OCI-LY7 (cell line): ENCODE data around the gene MYEOV. TPM values are rescaled to one million over a fixed set of nuclear protein-coding genes. Genes with fewer than 3 reads are reported as not detected.

Experiments
- BruUV-seq: library from RNA; stranded (reverse); fragments of 400-500 nt; replicated peaks from 2 replicates; lab custom pipeline; 2021; lab: Mats Ljungman, UMichigan
- CTCF ChIA-PET: fragments of 300-600 bp; sonication (Branson Sonifier 250); formaldehyde crosslinking; loops from one replicate; lab custom pipeline; 2022; ENCODE audit warnings: antibody characterized with exemption; ENCODE audit not compliant: unreplicated experiment; lab: Charles Lee
- POLR2A ChIA-PET: fragments of 300-600 bp; sonication (Branson Sonifier 250); formaldehyde crosslinking; loops from one replicate; lab custom pipeline; 2022; ENCODE audit warnings: antibody characterized with exemption; lab: Charles Lee
- DNase-seq: peaks from one replicate; pipeline ENCODE4 v3.0.0-alpha.2; 2015; ENCODE audit warnings: low spot score
- H2AFZ ChIP-seq: fragments of 200-600 bp; sonication (generic), shearing (Covaris generic); 2 replicates; pipeline ENCODE4 v1.6.1; 2014; ENCODE audit warnings: mild to moderate bottlenecking, antibody characterized with exemption, low read length, moderate library complexity
- H3K27ac ChIP-seq: fragments of 200-600 bp; sonication (generic); 2 replicates; pipeline ENCODE4 v1.5.1; 2014; ENCODE audit warnings: mixed run types, low read depth, mild to moderate bottlenecking, moderate library complexity, low read length, inconsistent platforms; ENCODE audit not compliant: poor library complexity, severe bottlenecking
- H3K36me3 ChIP-seq: fragments of 200-600 bp; sonication (generic); 2 replicates; pipeline ENCODE4 v1.6.1; 2014; ENCODE audit warnings: mild to moderate bottlenecking, antibody characterized with exemption, low read length, moderate library complexity, mixed read lengths; ENCODE audit not compliant: insufficient read depth
- H3K4me1 ChIP-seq: fragments of 200-600 bp; sonication (generic); 2 replicates; pipeline ENCODE4 v1.5.1; 2014; ENCODE audit warnings: mild to moderate bottlenecking, low read length; ENCODE audit not compliant: insufficient read depth, poor library complexity, severe bottlenecking
- H3K4me2 ChIP-seq: fragments of 200-600 bp; sonication (generic); 2 replicates; pipeline ENCODE4 v1.6.1; 2014; ENCODE audit warnings: mild to moderate bottlenecking, low read length
- H3K4me3 ChIP-seq: fragments of 200-600 bp; sonication (generic); 2 replicates; pipeline ENCODE4 v1.5.1; 2014; ENCODE audit warnings: mild to moderate bottlenecking, low read depth, low read length; ENCODE audit not compliant: poor library complexity, severe bottlenecking
- H3K79me2 ChIP-seq: fragments of 200-600 bp; sonication (generic); 2 replicates; pipeline ENCODE4 v1.6.1; 2016; ENCODE audit warnings: low read depth, mild to moderate bottlenecking, low read length, moderate library complexity, mixed read lengths; ENCODE audit not compliant: insufficient read depth
- H3K9me2 ChIP-seq: fragments of 200-600 bp; sonication (generic); 2 replicates; pipeline ENCODE4 v1.6.1; 2016; ENCODE audit warnings: mild to moderate bottlenecking, low read length, mixed read lengths; ENCODE audit not compliant: insufficient read depth
- H3K9me3 ChIP-seq: fragments of 200-600 bp; sonication (generic); 2 replicates; pipeline ENCODE4 v1.6.1; 2014; ENCODE audit warnings: mild to moderate bottlenecking, mixed run types, low read length, mixed read lengths
- H4K20me1 ChIP-seq: fragments of 200-600 bp; sonication (generic); 2 replicates; pipeline ENCODE4 v1.6.1; 2014; ENCODE audit warnings: mild to moderate bottlenecking, antibody characterized with exemption, low read length, moderate library complexity, mixed read lengths; ENCODE audit not compliant: insufficient read depth
- CTCF ChIP-seq: fragments of 200-600 bp; sonication (generic); conservative IDR thresholded peaks from 2 replicates; pipeline ENCODE4 v1.5.1; 2014; ENCODE audit warnings: mild to moderate bottlenecking, antibody characterized with exemption, low read length, moderate library complexity, mixed read lengths
- EZH2phosphoT487 ChIP-seq: fragments of 200-600 bp; sonication (generic); IDR thresholded peaks from 2 replicates; pipeline ENCODE4 v1.6.1; 2018; ENCODE audit warnings: low read depth, borderline replicate concordance, mild to moderate bottlenecking, mixed run types, antibody characterized with exemption, low read length, moderate library complexity, mixed read lengths
- intact Hi-C: fragments of 100-400 bp; cut with micrococcal nuclease; formaldehyde crosslinking; loops from one replicate; pipeline ENCODE4 v1.10.0; 2022; ENCODE audit not compliant: unreplicated experiment
- total RNA-seq, 2 experiments: library from RNA; depleted of rRNA in 1 of 2; stranded (reverse); fragments of >200 nt in 1 of 2; shearing (Covaris generic) in 1 of 2; gene quantifications; 2 replicates each; pipeline ENCODE4 v1.2.3, GENCODE V29; 2014 to 2022

Gene MYEOV
- total RNA-seq, 2 experiments from 2014 or later: 3.2 to 7.7 TPM

DNA sequence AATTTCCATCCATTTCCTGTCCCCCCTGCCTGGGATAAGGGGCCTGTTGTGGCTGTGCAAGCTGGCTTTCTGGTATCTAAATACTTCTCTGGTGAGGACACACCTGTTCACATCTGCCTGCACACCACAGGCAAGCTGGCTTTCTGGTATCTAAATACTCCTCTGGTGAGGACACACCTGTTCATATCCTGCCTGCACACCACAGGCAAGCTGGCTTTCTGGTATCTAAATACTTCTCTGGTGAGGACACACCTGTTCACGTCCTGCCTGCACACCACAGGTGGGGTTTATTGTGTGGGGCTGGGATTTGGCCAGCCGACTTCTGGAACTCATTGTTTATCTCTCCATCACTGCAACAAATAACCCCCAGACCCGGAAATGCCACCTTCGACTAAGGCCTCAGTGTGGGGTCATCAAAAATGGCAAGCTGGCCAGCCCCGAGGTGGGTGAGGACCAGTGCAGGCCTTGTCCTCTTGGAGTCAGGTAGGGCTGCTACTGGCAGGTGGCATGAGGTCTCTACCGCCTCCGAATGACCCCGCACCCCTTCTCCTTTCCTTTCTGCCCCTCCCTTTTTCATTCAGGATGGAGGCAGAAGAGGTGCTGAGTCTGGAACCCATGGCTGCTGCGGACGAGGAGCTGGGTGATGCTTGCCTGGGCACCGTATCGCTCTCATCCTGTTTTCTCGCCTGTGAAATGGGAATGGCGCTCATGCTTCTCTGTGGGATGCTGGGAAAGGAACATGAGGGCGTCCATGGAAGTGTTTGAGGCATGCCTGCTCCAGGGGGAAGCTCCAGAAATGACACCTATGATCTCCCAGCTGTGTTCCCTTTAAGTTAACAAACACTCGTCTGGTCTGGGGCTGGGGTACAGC, 43.5 kb upstream of the MYEOV start:
- intact Hi-C loops: no loop called here
- no peaks in the 10 kb centered on the region for H3K9me3 ChIP-seq
- no TSS peak for BruUV-seq
- ChIA-PET CTCF (no interaction called here), POLR2A (no interaction called here)
- no peak overlapping the region for H3K4me2 ChIP-seq
- H3K79me2 ChIP-seq: no peaks in the 10 kb centered on the region
- H3K4me3 ChIP-seq: no peak overlapping the region
- no peaks in the 10 kb centered on the region for H3K36me3 ChIP-seq
- no peaks in the 10 kb centered on the region for H3K9me2 ChIP-seq
- no peak for TF ChIP-seq EZH2phosphoT487
- TF ChIP-seq CTCF: no peak
- no peak overlapping the region for H3K27ac ChIP-seq
- DNase-seq: no peak
- no peaks in the 10 kb centered on the region for H4K20me1 ChIP-seq
- H2AFZ ChIP-seq: no peak overlapping the region
- no peaks in the 10 kb centered on the region for H3K4me1 ChIP-seq

DNA sequence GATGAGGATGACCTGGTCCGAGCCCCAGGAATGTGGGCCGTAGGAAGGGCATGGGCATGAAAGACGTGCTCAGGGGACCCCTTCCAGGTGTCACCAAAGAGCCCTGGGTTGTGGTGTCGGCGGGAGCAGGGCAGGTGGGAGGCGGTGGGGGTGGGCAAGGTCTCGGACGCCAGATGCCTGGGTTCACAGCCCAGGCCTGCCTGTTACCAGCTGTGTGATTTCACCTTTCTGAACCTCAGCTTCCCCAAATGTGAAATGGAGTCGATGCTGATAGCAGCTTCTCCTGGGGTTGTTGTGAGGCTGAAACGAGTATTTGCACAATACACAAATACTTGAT, 42.9 kb upstream of the MYEOV start:
- ChIA-PET CTCF (no interaction called here), POLR2A (no interaction called here)
- Histone ChIP-seq H3K4me2 (no peak overlapping the region), H3K36me3 (no peaks in the 10 kb centered on the region), H3K9me3 (no peaks in the 10 kb centered on the region), H2AFZ (no peak overlapping the region), H3K27ac (no peak overlapping the region), H3K4me1 (no peaks in the 10 kb centered on the region), H3K4me3 (no peak overlapping the region), H3K9me2 (no peaks in the 10 kb centered on the region), H3K79me2 (no peaks in the 10 kb centered on the region), H4K20me1 (no peaks in the 10 kb centered on the region)
- no TSS peak for BruUV-seq
- no peak for DNase-seq
- TF ChIP-seq EZH2phosphoT487: no peak
- no peak for TF ChIP-seq CTCF
- intact Hi-C loops: no loop called here

GRCh38 chr11:69251639-69252489, 42.1 kb upstream of the MYEOV start:
- H3K36me3 ChIP-seq: no peaks in the 10 kb centered on the region
- H2AFZ ChIP-seq: no peak overlapping the region
- H3K9me2 ChIP-seq: no peaks in the 10 kb centered on the region
- no peaks in the 10 kb centered on the region for H3K9me3 ChIP-seq
- DNase-seq: no peak
- POLR2A ChIA-PET: no interaction called here
- CTCF ChIA-PET: no interaction called here
- BruUV-seq: no TSS peak
- no peak overlapping the region for H3K27ac ChIP-seq
- H3K4me2 ChIP-seq: no peak overlapping the region
- H3K4me3 ChIP-seq: no peak overlapping the region
- TF ChIP-seq CTCF: no peak
- TF ChIP-seq EZH2phosphoT487: no peak
- intact Hi-C loops: no loop called here
- H3K4me1 ChIP-seq: no peaks in the 10 kb centered on the region
- no peaks in the 10 kb centered on the region for H3K79me2 ChIP-seq
- H4K20me1 ChIP-seq: no peaks in the 10 kb centered on the region
